Sigmoid colon (tissue), 4 donors: ENCODE results near the gene LARGE2.

Experiments
- EP300 ChIP-seq, 4 donors: sonication (generic); formaldehyde crosslinking; IDR thresholded peaks; one replicate each; pipeline ENCODE4 v1.6.1; 2017; ENCODE audit warnings: antibody characterized with exemption in 4 of 4
- POLR2A ChIP-seq, 2 donors: fragments of 450-650 bp; IDR thresholded peaks; one replicate each; pipeline ENCODE4 v1.6.1; 2016; ENCODE audit warnings: antibody characterized with exemption in 2 of 2, mild to moderate bottlenecking in 2 of 2, moderate library complexity in 2 of 2
- TF ChIP-seq, protein P1 (sequence below), 4 experiments: fragments of 450-650 bp in 3 of 4; fragments of 200-600 bp in 1 of 4; IDR thresholded peaks; one replicate each; pipeline ENCODE4 v1.5.1; 2016 to 2019; ENCODE audit warnings: antibody characterized with exemption in 4 of 4, mild to moderate bottlenecking in 3 of 4, moderate library complexity in 2 of 4

DNA sequence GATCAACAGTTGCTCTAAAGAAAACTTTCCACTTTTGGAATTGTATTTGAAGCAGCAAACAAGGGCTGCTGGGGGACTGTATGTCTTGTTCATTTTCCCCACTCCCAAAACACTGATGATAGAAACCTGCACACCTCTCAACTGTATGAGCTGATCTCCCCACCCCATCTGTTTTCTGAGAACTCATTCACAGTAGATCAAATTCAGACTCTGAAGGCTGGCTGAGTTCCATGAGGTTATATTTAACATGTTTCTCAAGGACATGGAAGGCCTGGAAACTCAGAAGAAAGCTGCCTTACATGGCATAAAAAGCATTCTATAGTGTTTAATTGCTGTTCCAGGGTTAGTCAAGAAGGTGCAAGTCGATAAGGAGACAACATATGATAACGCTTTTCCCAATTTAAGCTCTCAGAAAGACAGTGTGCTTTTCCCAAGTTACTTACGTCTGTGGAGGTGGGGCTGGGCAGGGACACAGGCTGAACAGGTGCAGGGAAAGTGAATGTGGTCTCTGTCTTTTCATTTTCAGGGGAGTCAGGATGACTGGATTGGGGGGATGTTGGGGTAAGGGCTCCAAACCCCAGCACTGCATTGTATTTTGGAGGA, 23.0 kb downstream of the LARGE2 start:
- TF ChIP-seq, protein P1, sequence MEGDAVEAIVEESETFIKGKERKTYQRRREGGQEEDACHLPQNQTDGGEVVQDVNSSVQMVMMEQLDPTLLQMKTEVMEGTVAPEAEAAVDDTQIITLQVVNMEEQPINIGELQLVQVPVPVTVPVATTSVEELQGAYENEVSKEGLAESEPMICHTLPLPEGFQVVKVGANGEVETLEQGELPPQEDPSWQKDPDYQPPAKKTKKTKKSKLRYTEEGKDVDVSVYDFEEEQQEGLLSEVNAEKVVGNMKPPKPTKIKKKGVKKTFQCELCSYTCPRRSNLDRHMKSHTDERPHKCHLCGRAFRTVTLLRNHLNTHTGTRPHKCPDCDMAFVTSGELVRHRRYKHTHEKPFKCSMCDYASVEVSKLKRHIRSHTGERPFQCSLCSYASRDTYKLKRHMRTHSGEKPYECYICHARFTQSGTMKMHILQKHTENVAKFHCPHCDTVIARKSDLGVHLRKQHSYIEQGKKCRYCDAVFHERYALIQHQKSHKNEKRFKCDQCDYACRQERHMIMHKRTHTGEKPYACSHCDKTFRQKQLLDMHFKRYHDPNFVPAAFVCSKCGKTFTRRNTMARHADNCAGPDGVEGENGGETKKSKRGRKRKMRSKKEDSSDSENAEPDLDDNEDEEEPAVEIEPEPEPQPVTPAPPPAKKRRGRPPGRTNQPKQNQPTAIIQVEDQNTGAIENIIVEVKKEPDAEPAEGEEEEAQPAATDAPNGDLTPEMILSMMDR (IDR thresholded peaks at IDR 0.05), result no peak
- TF ChIP-seq POLR2A (IDR thresholded peaks at IDR 0.05) (no peak), EP300 (IDR thresholded peaks at IDR 0.05) (no peak)
